ENCODE results near the gene ATXN7L1.

DNA sequence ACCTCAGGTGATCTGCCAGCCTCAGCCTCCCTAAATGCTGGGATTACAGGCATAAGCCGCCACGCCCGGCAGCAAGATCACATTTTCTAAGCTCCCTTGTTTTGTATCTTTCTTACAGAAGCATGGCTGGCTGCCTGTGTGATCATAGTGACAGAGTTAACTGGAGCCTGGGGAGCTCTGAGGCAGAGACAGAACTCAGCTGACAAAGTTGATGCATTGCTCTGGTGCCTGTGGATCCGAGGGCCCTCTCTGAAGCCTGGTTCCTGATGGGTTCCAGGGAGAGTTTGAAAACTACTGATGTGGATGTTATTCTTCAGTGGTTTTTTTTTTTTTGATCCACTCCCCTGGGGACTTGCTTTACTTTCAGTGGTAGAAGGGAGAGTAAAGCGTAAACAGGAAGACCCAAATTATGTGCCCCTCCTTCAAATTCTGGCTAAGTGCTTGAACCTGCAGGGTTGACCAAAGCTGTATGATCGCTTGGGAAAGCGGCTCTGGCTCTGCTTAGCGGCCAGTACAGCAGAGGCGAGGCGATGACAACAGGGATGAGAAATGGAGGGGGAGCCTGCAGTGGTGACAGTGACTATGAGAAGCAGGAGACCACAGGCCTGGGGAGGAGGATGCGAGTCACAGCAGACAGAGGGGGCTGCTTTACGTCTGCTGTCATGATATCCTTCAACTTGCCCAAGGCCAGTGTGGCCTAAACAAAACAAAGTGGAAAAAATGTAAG is 288.3 kb downstream of the ATXN7L1 start:
- TF ChIP-seq ZC3H10 (CRISPR knock-in tag; IDR thresholded peaks at IDR 0.05) (no peak), ZFP3 (CRISPR knock-in tag; IDR thresholded peaks at IDR 0.05) (no peak), ZFP30 (CRISPR knock-in tag; IDR thresholded peaks at IDR 0.05) (no peak), ZNF8 (CRISPR knock-in tag; IDR thresholded peaks at IDR 0.05) (no peak), BACH2 (CRISPR knock-in tag; IDR thresholded peaks at IDR 0.05; ENCODE audit: borderline replicate concordance) (no peak), ESRRG (CRISPR knock-in tag; IDR thresholded peaks at IDR 0.05) (no peak), PPARA (CRISPR knock-in tag; IDR thresholded peaks at IDR 0.05; ENCODE audit: borderline replicate concordance) (no peak), ZNF565 (CRISPR knock-in tag; conservative IDR thresholded peaks at IDR 0.05; ENCODE audit: low read depth) (no peak)
- TF ChIP-seq, protein P1, sequence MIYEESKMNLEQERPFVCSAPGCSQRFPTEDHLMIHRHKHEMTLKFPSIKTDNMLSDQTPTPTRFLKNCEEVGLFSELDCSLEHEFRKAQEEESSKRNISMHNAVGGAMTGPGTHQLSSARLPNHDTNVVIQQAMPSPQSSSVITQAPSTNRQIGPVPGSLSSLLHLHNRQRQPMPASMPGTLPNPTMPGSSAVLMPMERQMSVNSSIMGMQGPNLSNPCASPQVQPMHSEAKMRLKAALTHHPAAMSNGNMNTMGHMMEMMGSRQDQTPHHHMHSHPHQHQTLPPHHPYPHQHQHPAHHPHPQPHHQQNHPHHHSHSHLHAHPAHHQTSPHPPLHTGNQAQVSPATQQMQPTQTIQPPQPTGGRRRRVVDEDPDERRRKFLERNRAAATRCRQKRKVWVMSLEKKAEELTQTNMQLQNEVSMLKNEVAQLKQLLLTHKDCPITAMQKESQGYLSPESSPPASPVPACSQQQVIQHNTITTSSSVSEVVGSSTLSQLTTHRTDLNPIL (CRISPR knock-in tag; IDR thresholded peaks at IDR 0.05; ENCODE audit: low read depth) = no peak
- TF ChIP-seq, protein P2, sequence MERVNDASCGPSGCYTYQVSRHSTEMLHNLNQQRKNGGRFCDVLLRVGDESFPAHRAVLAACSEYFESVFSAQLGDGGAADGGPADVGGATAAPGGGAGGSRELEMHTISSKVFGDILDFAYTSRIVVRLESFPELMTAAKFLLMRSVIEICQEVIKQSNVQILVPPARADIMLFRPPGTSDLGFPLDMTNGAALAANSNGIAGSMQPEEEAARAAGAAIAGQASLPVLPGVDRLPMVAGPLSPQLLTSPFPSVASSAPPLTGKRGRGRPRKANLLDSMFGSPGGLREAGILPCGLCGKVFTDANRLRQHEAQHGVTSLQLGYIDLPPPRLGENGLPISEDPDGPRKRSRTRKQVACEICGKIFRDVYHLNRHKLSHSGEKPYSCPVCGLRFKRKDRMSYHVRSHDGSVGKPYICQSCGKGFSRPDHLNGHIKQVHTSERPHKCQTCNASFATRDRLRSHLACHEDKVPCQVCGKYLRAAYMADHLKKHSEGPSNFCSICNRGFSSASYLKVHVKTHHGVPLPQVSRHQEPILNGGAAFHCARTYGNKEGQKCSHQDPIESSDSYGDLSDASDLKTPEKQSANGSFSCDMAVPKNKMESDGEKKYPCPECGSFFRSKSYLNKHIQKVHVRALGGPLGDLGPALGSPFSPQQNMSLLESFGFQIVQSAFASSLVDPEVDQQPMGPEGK (CRISPR knock-in tag; IDR thresholded peaks at IDR 0.05; ENCODE audit: borderline replicate concordance) = no peak
- TF ChIP-seq, protein P3, sequence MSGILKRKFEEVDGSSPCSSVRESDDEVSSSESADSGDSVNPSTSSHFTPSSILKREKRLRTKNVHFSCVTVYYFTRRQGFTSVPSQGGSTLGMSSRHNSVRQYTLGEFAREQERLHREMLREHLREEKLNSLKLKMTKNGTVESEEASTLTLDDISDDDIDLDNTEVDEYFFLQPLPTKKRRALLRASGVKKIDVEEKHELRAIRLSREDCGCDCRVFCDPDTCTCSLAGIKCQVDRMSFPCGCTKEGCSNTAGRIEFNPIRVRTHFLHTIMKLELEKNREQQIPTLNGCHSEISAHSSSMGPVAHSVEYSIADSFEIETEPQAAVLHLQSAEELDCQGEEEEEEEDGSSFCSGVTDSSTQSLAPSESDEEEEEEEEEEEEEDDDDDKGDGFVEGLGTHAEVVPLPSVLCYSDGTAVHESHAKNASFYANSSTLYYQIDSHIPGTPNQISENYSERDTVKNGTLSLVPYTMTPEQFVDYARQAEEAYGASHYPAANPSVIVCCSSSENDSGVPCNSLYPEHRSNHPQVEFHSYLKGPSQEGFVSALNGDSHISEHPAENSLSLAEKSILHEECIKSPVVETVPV (CRISPR knock-in tag; IDR thresholded peaks at IDR 0.05) = no peak
- TF ChIP-seq, protein P4, sequence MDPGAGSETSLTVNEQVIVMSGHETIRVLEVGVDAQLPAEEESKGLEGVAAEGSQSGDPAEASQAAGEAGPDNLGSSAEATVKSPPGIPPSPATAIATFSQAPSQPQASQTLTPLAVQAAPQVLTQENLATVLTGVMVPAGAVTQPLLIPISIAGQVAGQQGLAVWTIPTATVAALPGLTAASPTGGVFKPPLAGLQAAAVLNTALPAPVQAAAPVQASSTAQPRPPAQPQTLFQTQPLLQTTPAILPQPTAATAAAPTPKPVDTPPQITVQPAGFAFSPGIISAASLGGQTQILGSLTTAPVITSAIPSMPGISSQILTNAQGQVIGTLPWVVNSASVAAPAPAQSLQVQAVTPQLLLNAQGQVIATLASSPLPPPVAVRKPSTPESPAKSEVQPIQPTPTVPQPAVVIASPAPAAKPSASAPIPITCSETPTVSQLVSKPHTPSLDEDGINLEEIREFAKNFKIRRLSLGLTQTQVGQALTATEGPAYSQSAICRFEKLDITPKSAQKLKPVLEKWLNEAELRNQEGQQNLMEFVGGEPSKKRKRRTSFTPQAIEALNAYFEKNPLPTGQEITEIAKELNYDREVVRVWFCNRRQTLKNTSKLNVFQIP (CRISPR knock-in tag; IDR thresholded peaks at IDR 0.05; ENCODE audit: borderline replicate concordance, low read depth) = no peak
